Measurements from ENCODE around the gene COL9A2.
"Not testable (repeated sequence)": the region's sequence is repeated elsewhere in the genome, so short reads cannot be mapped to it uniquely, and the experiment has no call there.

Gene COL9A2

GRCh38 chr1:40316595-40317393 is at the start of gene COL9A2:
TSS of gene COL9A2 (minus strand) at chr1:40317286. CDS start at chr1:40317197, 89 bp downstream.
- DNase-seq (ENCODE audit: low read depth) = peak; percentile 47

- DNase-seq (ENCODE audit: low read depth) = no peak
These were observed 46.6 kb upstream of the COL9A2 start for GRCh38 chr1:40363721-40364120.

DNA sequence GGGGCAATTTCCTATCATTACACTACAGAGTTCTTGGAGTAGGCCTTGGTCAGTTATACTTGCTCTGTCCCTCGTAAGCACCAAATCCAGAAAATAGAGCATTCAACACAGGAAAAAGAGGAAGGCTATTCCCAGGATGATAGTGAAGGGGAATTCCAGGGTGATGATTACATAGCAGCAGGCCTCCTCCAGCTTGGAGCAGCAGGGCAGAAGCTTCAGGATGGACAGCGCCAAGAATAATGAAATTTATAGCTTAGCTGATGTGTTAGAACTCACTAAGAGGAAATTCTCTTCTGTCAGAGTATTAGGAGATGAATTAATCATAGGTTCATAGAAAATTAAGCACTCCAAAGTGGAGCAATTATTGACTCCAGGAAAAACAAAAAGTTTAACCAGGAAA is 45.6 kb upstream of the COL9A2 start:
- DNase-seq (ENCODE audit: low read depth) = no peak

- DNase-seq (ENCODE audit: low read depth) = no peak
These were observed 45.1 kb upstream of the COL9A2 start for GRCh38 chr1:40362199-40362598.

DNA sequence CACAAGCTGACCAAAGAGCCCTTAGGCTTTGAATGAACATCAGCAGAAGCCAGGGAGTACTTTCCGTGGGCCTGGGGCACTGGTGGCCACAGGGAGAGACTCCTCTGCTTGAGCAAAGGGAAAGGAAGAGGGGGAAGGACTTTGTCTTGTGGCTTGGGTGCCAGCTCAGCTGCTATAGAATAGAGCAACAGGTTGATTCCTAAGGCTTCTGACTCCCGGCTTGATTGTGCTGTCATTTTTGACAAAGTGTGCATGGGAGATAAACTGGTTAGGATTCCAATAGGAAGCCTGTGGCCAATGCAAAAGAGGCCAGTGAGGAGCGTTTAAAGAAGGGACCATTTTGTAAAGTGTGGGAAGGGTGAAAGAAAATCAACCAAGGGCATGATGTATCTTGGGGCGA is 44.6 kb upstream of the COL9A2 start:
- no peak for DNase-seq (ENCODE audit: low read depth)

- no peak for DNase-seq (ENCODE audit: low read depth)
These were observed 44.1 kb upstream of the COL9A2 start for GRCh38 chr1:40361201-40361600.

- no peak for DNase-seq (ENCODE audit: low read depth)
These were observed 43.5 kb upstream of the COL9A2 start for GRCh38 chr1:40360631-40361030.

GRCh38 chr1:40357625-40358024 is 40.5 kb upstream of the COL9A2 start:
- no peak for DNase-seq (ENCODE audit: low read depth)

DNA sequence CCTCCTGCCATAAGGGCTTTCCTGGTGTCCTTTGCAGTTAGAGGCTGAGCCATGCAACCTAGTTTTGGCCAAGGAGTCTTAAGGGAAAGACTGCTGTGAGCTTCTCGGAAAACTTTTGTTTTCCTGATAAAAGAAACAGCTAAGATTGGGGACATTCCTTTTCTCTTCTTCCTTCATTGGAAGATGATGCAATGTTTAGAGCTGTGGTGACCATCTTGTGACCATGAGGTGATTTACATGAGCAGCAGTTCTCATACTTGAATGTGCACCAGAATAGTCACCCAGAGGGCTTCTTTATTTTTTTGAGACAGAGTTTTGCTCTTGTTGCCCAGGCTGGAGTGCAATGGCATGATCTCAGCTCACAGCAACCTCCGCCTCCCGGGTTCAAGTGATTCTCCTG is 36.0 kb upstream of the COL9A2 start:
- DNase-seq (ENCODE audit: low read depth) = no peak

DNA sequence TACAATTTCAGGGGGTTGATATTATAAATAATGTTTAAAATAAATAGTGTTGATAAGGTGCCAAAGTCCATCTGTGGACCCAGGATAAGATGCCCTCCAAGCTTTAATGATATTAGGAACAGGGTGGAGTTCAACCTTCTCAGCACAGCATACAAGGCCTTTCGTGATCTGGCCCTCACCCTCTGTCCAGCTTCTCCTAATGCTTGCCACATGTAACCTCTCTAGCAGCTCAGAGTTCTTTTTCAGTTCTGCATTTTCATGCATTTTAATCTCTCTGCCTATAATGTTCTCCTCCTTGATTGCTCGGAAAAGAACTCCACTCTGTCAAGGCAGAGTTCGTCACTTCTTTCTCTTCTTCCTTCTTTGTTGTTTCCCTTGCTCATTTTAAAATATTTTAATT is 35.0 kb upstream of the COL9A2 start:
- no peak for DNase-seq (ENCODE audit: low read depth)

- DNase-seq (ENCODE audit: low read depth) = no peak
These were observed 34.0 kb upstream of the COL9A2 start for GRCh38 chr1:40351124-40351523.

DNA sequence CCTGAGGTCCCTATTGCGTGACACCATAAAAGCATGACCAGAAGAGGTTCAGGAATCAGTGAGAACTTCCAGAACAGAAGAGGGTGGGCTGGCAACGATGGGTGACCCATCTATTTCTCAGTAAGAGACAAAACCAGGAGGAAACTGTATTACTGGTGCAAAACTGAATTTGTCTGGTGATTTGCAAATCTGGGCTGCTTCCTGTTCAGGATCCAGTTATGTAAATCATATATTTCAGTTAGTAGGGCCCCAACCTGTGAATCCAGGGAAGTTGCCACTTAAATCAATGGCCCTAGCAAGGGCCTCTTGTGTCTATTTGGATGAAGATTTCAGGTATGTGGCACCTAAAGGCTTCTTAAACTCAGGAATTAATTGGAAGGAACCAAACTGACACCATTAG is 33.3 kb upstream of the COL9A2 start:
- no peak for DNase-seq (ENCODE audit: low read depth)

DNA sequence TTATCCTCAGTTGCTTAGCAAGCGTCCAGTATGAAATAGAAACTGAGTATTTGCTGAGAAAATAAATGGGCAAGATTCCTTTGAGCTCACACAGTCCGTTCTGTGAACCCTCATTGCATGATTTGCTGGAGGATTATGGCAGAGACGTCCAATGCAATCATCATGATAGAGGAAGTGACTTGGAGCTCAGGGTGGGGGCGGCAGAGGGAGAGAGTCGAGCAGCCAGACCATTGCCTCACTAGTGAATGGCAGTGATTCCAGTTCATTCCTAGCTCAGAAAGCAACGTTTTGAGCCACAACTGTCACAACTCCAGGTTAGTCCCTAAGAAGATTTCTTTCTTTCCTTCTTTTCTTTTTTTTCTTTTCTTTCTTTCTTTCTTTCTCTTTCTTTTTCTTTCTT is 27.5 kb upstream of the COL9A2 start:
- no peak for DNase-seq (ENCODE audit: low read depth)

DNA sequence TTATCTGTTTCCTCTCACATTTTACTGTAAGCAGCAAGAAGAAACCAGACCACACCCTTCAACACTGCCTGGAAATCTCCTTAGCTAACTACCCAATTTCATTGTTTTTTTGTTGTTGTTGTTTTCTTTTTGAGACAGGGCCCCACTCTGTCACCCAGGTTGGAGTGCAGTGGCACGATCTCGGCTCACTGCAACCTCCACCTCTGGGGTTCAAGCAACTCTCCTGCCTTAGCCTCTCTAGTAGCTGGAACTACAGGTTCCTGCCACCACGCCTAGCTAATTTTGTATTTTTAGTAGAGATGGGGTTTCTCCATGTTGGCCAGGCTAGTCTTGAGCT is 25.3 kb upstream of the COL9A2 start:
- not testable (repeated sequence) for DNase-seq (ENCODE audit: low read depth)

GRCh38 chr1:40341491-40342380 is 24.6 kb upstream of the COL9A2 start:
- DNase-seq (ENCODE audit: low read depth) = no peak

- DNase-seq (ENCODE audit: low read depth) = no peak
These were observed 22.6 kb upstream of the COL9A2 start for GRCh38 chr1:40339420-40340323.

- DNase-seq (ENCODE audit: low read depth) = peak; percentile 84
These were observed 21.8 kb upstream of the COL9A2 start for GRCh38 chr1:40338745-40339419.

DNA sequence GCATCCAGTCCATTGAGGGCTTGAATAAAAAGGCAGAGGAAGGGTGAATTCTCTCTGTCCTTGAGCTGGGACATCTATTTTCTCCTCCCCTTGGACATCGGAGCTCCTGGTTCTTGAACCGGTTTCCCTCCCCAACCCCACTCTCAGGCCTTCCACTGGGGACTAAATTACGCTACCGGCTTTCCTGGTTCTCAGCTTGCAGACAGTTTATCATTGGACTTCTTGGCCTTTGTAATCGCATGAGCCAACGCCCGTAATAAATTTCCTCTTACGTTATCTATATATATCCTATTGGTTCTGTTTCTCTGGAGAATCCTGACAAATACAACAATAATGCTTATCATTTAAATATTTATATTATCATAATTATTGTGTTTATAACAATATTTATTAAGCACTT is 20.4 kb upstream of the COL9A2 start:
- no peak for DNase-seq (ENCODE audit: low read depth)

GRCh38 chr1:40332695-40333094 is 15.6 kb upstream of the COL9A2 start:
- DNase-seq (ENCODE audit: low read depth) = no peak

DNA sequence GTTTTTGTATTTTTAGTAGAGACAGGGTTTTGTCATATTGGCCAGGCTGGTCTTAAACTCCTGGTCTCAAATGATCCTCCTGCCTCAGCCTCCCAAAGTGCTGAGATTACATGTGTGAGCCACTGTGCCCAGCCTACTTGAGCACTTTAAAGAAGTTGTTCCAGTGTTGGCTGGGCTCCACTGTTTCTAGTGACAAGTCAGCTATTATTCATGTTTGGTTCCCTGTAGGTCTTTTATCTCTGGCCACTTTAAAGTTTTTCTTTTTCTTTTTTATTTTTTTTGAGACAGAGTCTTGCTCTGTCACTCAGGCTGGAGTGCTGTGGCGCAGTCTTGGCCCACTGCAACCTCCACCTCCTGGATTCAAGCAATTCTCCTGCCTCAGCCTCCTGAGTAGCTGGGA is 14.3 kb upstream of the COL9A2 start:
- DNase-seq (ENCODE audit: low read depth) = not testable (repeated sequence)

GRCh38 chr1:40318970-40319621 is 2.0 kb upstream of the COL9A2 start:
- DNase-seq (ENCODE audit: low read depth) = no peak
